ENCODE measurements around the gene FBXL17. TPM values are rescaled to one million over a fixed set of nuclear protein-coding genes. Genes with fewer than 3 reads are reported as not detected.

The FBXL17 gene
- total RNA-seq, 1 donor from 2014 or later: 49.4 TPM

GRCh38 chr5:108260117-108260857 lies 121.6 kb downstream of the FBXL17 start:
- Histone ChIP-seq H3K36me3 (no peaks in the 10 kb centered on the region), H3K4me3 (peak overlapping the region; percentile 18), H3K4me1 (peaks cover 46% of the 10 kb centered on the region), H3K27ac (replicated peaks) (no peak overlapping the region), H3K27me3 (ENCODE audit: low read depth) (no peaks in the 10 kb centered on the region), H3K9me3 (replicated peaks) (no peaks in the 10 kb centered on the region)
- TF ChIP-seq CTCF (IDR thresholded peaks at IDR 0.05; ENCODE audit: borderline replicate concordance): peak; percentile 98
- intact Hi-C loops (cut with micrococcal nuclease): no loop called here
- peak; percentile 56 for DNase-seq

GRCh38 chr5:108259306-108259705 lies 122.6 kb downstream of the FBXL17 start:
- H3K4me1 ChIP-seq: peaks cover 41% of the 10 kb centered on the region
- DNase-seq: no peak
- H3K27ac ChIP-seq (replicated peaks): no peak overlapping the region
- no peaks in the 10 kb centered on the region for H3K9me3 ChIP-seq (replicated peaks)
- H3K4me3 ChIP-seq: no peak overlapping the region
- no peaks in the 10 kb centered on the region for H3K36me3 ChIP-seq
- H3K27me3 ChIP-seq (ENCODE audit: low read depth): no peaks in the 10 kb centered on the region
- no peak for TF ChIP-seq CTCF (IDR thresholded peaks at IDR 0.05; ENCODE audit: borderline replicate concordance)
- intact Hi-C loops (cut with micrococcal nuclease): loop anchor here (5.0 kb wide), 1 partner anchor 83 kb away; no protein-coding TSS in a partner anchor

- Histone ChIP-seq H3K9me3 (replicated peaks) (no peaks in the 10 kb centered on the region), H3K27ac (replicated peaks) (no peak overlapping the region), H3K27me3 (ENCODE audit: low read depth) (no peaks in the 10 kb centered on the region), H3K4me1 (peaks cover 41% of the 10 kb centered on the region), H3K36me3 (no peaks in the 10 kb centered on the region), H3K4me3 (no peak overlapping the region)
- no peak for TF ChIP-seq CTCF (IDR thresholded peaks at IDR 0.05; ENCODE audit: borderline replicate concordance)
- DNase-seq: no peak
- intact Hi-C loops (cut with micrococcal nuclease): loop anchor here (5.0 kb wide), 1 partner anchor 84 kb away; no protein-coding TSS in a partner anchor
These were observed 123.9 kb downstream of the FBXL17 start for GRCh38 chr5:108257996-108258395.

GRCh38 chr5:108255468-108255867 lies 126.4 kb downstream of the FBXL17 start:
- peaks cover 48% of the 10 kb centered on the region for H3K4me1 ChIP-seq
- H3K9me3 ChIP-seq (replicated peaks): no peaks in the 10 kb centered on the region
- DNase-seq: no peak
- no peaks in the 10 kb centered on the region for H3K27me3 ChIP-seq (ENCODE audit: low read depth)
- no peak overlapping the region for H3K27ac ChIP-seq (replicated peaks)
- H3K36me3 ChIP-seq: no peaks in the 10 kb centered on the region
- intact Hi-C loops (cut with micrococcal nuclease): loop anchor here (5.0 kb wide), 1 partner anchor 87 kb away; no protein-coding TSS in a partner anchor
- no peak overlapping the region for H3K4me3 ChIP-seq
- no peak for TF ChIP-seq CTCF (IDR thresholded peaks at IDR 0.05; ENCODE audit: borderline replicate concordance)

- Histone ChIP-seq H3K27me3 (ENCODE audit: low read depth) (no peaks in the 10 kb centered on the region), H3K4me1 (peaks cover 44% of the 10 kb centered on the region), H3K4me3 (no peak overlapping the region), H3K9me3 (replicated peaks) (no peaks in the 10 kb centered on the region), H3K27ac (replicated peaks) (no peak overlapping the region), H3K36me3 (no peaks in the 10 kb centered on the region)
- intact Hi-C loops (cut with micrococcal nuclease): no loop called here
- TF ChIP-seq CTCF (IDR thresholded peaks at IDR 0.05; ENCODE audit: borderline replicate concordance): no peak
- no peak for DNase-seq
These were observed 130.5 kb downstream of the FBXL17 start for GRCh38 chr5:108251350-108251749.

All from left ventricle myocardium inferior (tissue), 1 donor.